RWPE1 (cell line): ENCODE results near the gene BRD3OS.
A peak's percentile ranks its signal among the peaks of the same experiment; 100 is the strongest.
"Not testable (repeated sequence)": the region's sequence is repeated elsewhere in the genome, so short reads cannot be mapped to it uniquely, and the experiment has no call there.

Experiments used
- CTCF ChIA-PET: fragments of 350-600 bp; sonication (Branson Sonifier 250); formaldehyde crosslinking; extraction: SDS; loops from one replicate; lab custom pipeline; 2021; lab: Yijun Ruan, JAX
- POLR2A ChIA-PET: fragments of 400-600 bp; formaldehyde crosslinking; extraction: SDS; loops from one replicate; lab custom pipeline; 2020; ENCODE audit warnings: antibody characterized with exemption; ENCODE audit not compliant: low non-redundant PET; lab: Yijun Ruan, JAX
- DNase-seq: peaks from one replicate; pipeline ENCODE4 v3.0.0; 2012; ENCODE audit warnings: low spot score
- H3K27ac ChIP-seq: fragments of 450-650 bp; 2 replicates; pipeline ENCODE4 v1.5.1; 2017
- CTCF ChIP-seq: fragments of 450-650 bp; conservative IDR thresholded peaks from 2 replicates; pipeline ENCODE4 v1.5.1; 2017; ENCODE audit warnings: low read depth, mild to moderate bottlenecking

BRD3OS gene

GRCh38 chr9:134068744-134069479 lies 43.6 kb downstream of the BRD3OS start:
- DNase-seq, result no peak
- TF ChIP-seq CTCF, result no peak
- H3K27ac ChIP-seq, result peak overlapping the region; percentile 96
- CTCF ChIA-PET, result interaction anchor here (0.6 kb wide), 1 partner anchor 680 kb away, joined by 3 read pairs; no protein-coding TSS in a partner anchor
- POLR2A ChIA-PET, result no interaction called here

- ChIA-PET CTCF (no interaction called here), POLR2A (no interaction called here)
- no peak for TF ChIP-seq CTCF
- no peak overlapping the region for H3K27ac ChIP-seq
- DNase-seq, result no peak
These were observed 44.5 kb downstream of the BRD3OS start for GRCh38 chr9:134069480-134070399.

GRCh38 chr9:134071149-134071548 lies 45.9 kb downstream of the BRD3OS start:
- H3K27ac ChIP-seq, result no peak overlapping the region
- POLR2A ChIA-PET, result no interaction called here
- CTCF ChIA-PET, result no interaction called here
- no peak for TF ChIP-seq CTCF
- DNase-seq, result no peak

- CTCF ChIA-PET, DNase-seq, POLR2A ChIA-PET, H3K27ac ChIP-seq: not testable (repeated sequence)
These were observed 47.4 kb downstream of the BRD3OS start for GRCh38 chr9:134072683-134073082.

- no peak for TF ChIP-seq CTCF
- ChIA-PET CTCF (interaction anchor here (0.6 kb wide), 1 partner anchor 260 kb away, joined by 3 read pairs; no protein-coding TSS in a partner anchor), POLR2A (no interaction called here)
- H3K27ac ChIP-seq, result no peak overlapping the region
- DNase-seq, result no peak
These were observed 48.2 kb downstream of the BRD3OS start for GRCh38 chr9:134073500-134073899.

GRCh38 chr9:134075689-134076088 lies 50.4 kb downstream of the BRD3OS start:
- H3K27ac ChIP-seq, CTCF ChIA-PET, POLR2A ChIA-PET, DNase-seq: not testable (repeated sequence)

- ChIA-PET CTCF (no interaction called here), POLR2A (no interaction called here)
- DNase-seq, result no peak
- no peak for TF ChIP-seq CTCF
- no peak overlapping the region for H3K27ac ChIP-seq
These were observed 51.4 kb downstream of the BRD3OS start for GRCh38 chr9:134076644-134077043.
